Esophagus squamous epithelium (tissue), 5 donors: ENCODE measurements around the gene RIMKLA. TPM values are rescaled to one million over a fixed set of nuclear protein-coding genes. Genes with fewer than 3 reads are reported as not detected.

Experiments
- DNase-seq: peaks from one replicate; lab custom pipeline; 2025; lab: John Stamatoyannopoulos, UW
- H3K27ac ChIP-seq, 4 donors: fragments of 200-600 bp; sonication (generic); one replicate each; pipeline ENCODE4 v1.5.1; 2016 to 2019; ENCODE audit warnings: mild to moderate bottlenecking in 1 of 4
- H3K27me3 ChIP-seq, 4 donors: fragments of 200-600 bp; sonication (generic); 1 replicate in 3 of 4; 2 replicates in 1 of 4; pipeline versions ENCODE4 v1.5.1 to v1.6.0; 2017 to 2021; ENCODE audit warnings: antibody characterized with exemption in 1 of 4
- H3K36me3 ChIP-seq, 3 donors: fragments of 200-600 bp; sonication (generic); one replicate each; pipeline ENCODE4 v1.5.1; 2016 to 2019
- H3K4me1 ChIP-seq, 3 donors: fragments of 200-600 bp; sonication (generic); one replicate each; pipeline ENCODE4 v1.5.1; 2017 to 2019
- H3K4me3 ChIP-seq, 4 donors: fragments of 200-600 bp; sonication (generic); 1 replicate in 3 of 4; 2 replicates in 1 of 4; pipeline ENCODE4 v1.5.1; 2016 to 2019; ENCODE audit warnings: mild to moderate bottlenecking in 2 of 4, moderate library complexity in 1 of 4
- H3K9me3 ChIP-seq, 3 donors: fragments of 200-600 bp; sonication (generic); one replicate each; pipeline ENCODE4 v1.5.1; 2016 to 2019
- CTCF ChIP-seq, 6 experiments: fragments of 450-650 bp in 4 of 6; fragments of 200-600 bp in 2 of 6; sonication (generic) in 2 of 6; IDR thresholded peaks; one replicate each; pipeline ENCODE4 v1.5.1; 2016 to 2019; ENCODE audit warnings: antibody characterized with exemption in 6 of 6, mild to moderate bottlenecking in 4 of 6, moderate library complexity in 4 of 6
- POLR2A ChIP-seq, 4 donors: fragments of 450-650 bp; IDR thresholded peaks; one replicate each; pipeline ENCODE4 v1.6.1; 2017; ENCODE audit warnings: antibody characterized with exemption in 4 of 4, mild to moderate bottlenecking in 4 of 4, moderate library complexity in 3 of 4
- WGBS, 2 donors: methylation state at CpG; one replicate each; pipeline ENCODE4 v1.1.5; 2018; 5-methylcytosine and 5-hydroxymethylcytosine counted together
- intact Hi-C: fragments of 100-400 bp; cut with DNase I; formaldehyde crosslinking; loops from one replicate; pipeline ENCODE4 v1.15.0; 2022
- total RNA-seq, 4 donors: library from RNA; depleted of rRNA; stranded (reverse); fragments of >200 nt; gene quantifications; one replicate each; pipeline ENCODE4 v1.1.0, GENCODE V29; 2016
- donor health status: DM: yes; HTN: yes; CAD: no.

Gene RIMKLA
- total RNA-seq, 4 donors from 2014 or later = 0.04 to 0.57 (median 0.06) TPM; not detected in 1

- TF ChIP-seq CTCF (IDR thresholded peaks at IDR 0.05) = no peak
- TF ChIP-seq POLR2A (IDR thresholded peaks at IDR 0.05) = no peak
- DNase-seq = no peak
Measured at GRCh38 chr1:42463921-42464320, 83.3 kb downstream of the RIMKLA start.

GRCh38 chr1:42466030-42466429 is 85.4 kb downstream of the RIMKLA start:
- H3K36me3 ChIP-seq = peaks cover 0 to 3% (median 0%) of the 10 kb centered on the region in 3 donors
- peaks cover 0 to 19% (median 13%) of the 10 kb centered on the region in 3 donors for H3K4me1 ChIP-seq
- 73 to 75% methylated on average over 2 of the region's 2 CpGs for WGBS, 2 donors
- no peaks in the 10 kb centered on the region for H3K27me3 ChIP-seq
- intact Hi-C loops = no loop called here
- TF ChIP-seq CTCF (IDR thresholded peaks at IDR 0.05) = no peak
- TF ChIP-seq POLR2A (IDR thresholded peaks at IDR 0.05) = no peak
- H3K27ac ChIP-seq = no peak overlapping the region
- no peak for DNase-seq
- no peaks in the 10 kb centered on the region for H3K9me3 ChIP-seq
- H3K4me3 ChIP-seq = no peak overlapping the region

More at GRCh38 chr1:42463921-42464320, 83.3 kb downstream of the RIMKLA start:
- 77 to 85% methylated on average over 3 of the region's 3 CpGs for WGBS, 2 donors
- Histone ChIP-seq H3K27ac (no peak overlapping the region), H3K36me3 (peaks cover 0 to 24% (median 0%) of the 10 kb centered on the region in 3 donors), H3K9me3 (no peaks in the 10 kb centered on the region), H3K4me3 (peak overlapping the region in 3 of 4 donors; percentile 62 to 79 (median 76)), H3K4me1 (peaks cover 0 to 19% (median 13%) of the 10 kb centered on the region in 3 donors), H3K27me3 (no peaks in the 10 kb centered on the region)
- intact Hi-C loops = no loop called here

- intact Hi-C loops = no loop called here
- WGBS, 2 donors = 86 to 92% methylated on average over 2 of the region's 2 CpGs
Measured at GRCh38 chr1:42469727-42470126, 89.1 kb downstream of the RIMKLA start.

More at GRCh38 chr1:42469727-42470126, 89.1 kb downstream of the RIMKLA start:
- no peaks in the 10 kb centered on the region for H3K4me1 ChIP-seq
- no peaks in the 10 kb centered on the region for H3K9me3 ChIP-seq
- no peak overlapping the region for H3K4me3 ChIP-seq
- H3K27me3 ChIP-seq = no peaks in the 10 kb centered on the region
- H3K27ac ChIP-seq = no peak overlapping the region
- no peak for DNase-seq
- no peak for TF ChIP-seq POLR2A (IDR thresholded peaks at IDR 0.05)
- TF ChIP-seq CTCF (IDR thresholded peaks at IDR 0.05) = no peak
- H3K36me3 ChIP-seq = no peaks in the 10 kb centered on the region

Other genes with a start within 250 kb of the RIMKLA start
- not detected for gene GUCA2B, start 227.4 kb upstream of the RIMKLA start, total RNA-seq
- not detected for gene GUCA2A, start 216.0 kb upstream of the RIMKLA start, total RNA-seq
- gene FOXJ3, start 45.6 kb upstream of the RIMKLA start, total RNA-seq = 10 to 100 TPM; 18.7 to 36.6 (median 27.5) TPM
- gene ZMYND12, start 75.2 kb downstream of the RIMKLA start, total RNA-seq = under 1 TPM in 2 of 4 donors, not detected in 2; 0.19 to 0.79 TPM
- gene PPCS, start 75.8 kb downstream of the RIMKLA start, total RNA-seq = 10 to 100 TPM; 44.2 to 76.8 (median 58.9) TPM
- gene CCDC30, start 82.5 kb downstream of the RIMKLA start, total RNA-seq = 1 to 10 TPM in 1 of 4 donors, under 1 TPM in 3; 0.12 to 1.3 (median 0.42) TPM